Hematopoietic multipotent progenitor cell (in vitro differentiated cells): ENCODE results near the gene ELK4. TPM values are rescaled to one million over a fixed set of nuclear protein-coding genes. Genes with fewer than 3 reads are reported as not detected.

ENCODE experiments used
- DNase-seq, 3 donors: peaks; one replicate each; pipeline ENCODE4 v3.0.0-alpha.2; 2011 to 2015; ENCODE audit warnings: low read depth in 2 of 3, low spot score in 2 of 3
- total RNA-seq: library from RNA; depleted of rRNA; stranded (reverse); fragments of >200 nt; gene quantifications from one replicate; pipeline ENCODE4 v1.2.3, GENCODE V29; 2012

ELK4 gene
- total RNA-seq, 1 donor: 11.6 TPM

DNA sequence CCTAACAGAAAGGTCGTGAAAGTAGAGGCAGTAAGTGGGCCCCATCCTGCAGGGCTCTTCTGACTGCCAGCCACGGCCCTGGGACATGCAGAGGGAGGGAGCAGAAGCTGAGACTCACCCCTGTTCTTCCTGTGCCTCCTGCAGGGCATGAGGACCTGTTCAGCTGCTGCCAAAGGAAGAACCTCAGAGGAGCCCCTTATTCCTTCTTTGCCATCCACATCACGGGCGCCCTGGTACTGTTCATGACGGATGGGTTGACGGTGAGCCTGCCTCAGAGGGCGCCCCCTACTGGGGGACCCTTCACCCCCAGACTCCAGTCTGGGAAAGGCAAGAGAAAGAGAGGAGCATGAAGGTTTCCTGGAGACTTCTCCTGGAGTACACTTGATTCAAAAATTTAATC, 47.1 kb downstream of the ELK4 start:
- no peak for DNase-seq

DNA sequence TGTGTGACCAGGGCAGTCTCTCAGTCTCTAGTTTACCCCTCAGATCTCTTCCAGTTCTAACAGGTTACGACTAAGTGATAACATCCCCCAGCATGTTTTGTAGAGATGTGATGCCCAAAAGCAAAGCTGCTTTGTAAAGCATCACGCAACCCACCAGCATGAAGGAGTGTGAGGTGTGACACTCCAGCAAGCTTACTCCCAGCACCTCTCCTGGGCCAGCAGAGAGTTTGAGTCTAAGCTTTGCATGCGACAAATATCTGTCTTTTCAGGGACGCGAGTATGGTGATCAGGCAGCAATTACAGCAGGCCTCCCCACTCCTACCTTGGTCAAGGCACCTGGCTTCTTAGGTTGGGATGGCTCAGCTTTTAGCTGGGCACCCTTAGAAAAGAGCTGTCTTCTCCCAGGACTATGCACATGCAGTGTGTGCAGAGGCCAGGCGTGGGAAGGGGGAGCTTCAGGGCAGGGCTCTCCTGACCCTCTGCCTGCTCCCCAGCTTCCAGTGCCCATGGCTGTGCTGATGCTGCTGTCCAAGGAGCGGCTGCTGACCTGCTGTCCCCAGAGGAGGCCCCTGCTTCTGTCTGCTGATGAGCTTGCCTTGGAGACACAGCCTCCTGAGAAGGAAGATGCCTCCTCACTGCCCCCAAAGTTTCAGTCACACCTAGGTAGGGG, 48.2 kb downstream of the ELK4 start:
- DNase-seq: no peak

DNA sequence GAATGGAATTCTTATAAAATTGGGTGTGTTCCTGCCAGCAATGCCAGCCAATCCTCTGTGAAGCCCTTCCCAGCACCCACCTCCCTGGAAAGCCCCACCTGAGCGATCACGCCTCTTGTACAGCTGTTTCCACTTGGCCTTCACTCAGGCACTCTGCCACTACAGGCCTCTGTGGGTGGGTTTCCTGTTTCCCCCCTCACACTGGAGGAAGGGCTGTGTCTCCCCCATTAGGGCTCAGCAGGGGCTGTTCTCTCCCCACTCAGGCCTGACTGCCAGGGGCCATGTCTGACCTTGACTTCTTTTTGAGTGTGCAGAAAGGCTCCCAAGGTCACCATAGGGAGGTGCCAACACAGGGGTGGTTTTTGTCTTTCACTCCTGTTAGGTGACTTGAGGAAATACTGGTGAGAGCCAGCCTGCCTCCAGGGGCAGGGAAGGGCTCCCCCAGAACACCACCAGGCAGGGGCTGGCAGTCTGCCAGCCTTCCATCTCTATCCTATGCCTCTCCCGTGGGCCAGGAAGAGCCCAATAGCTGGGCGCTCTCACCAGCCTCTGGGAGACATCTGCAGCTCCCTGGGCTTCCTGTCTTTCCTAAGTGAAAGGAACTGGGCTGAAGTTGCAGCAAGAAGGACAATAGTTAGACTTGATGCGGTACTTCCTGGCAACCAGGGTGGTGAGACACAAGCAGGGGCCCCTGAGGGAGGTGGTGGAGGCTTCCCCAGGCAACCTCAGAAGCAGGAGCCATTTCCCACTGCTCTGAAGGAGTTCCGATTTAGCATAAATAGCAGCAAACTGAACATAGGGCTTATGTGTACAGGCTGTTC, 49.1 kb downstream of the ELK4 start:
- DNase-seq: peak in 2 of 3 donors; percentile 79 to 83

DNA sequence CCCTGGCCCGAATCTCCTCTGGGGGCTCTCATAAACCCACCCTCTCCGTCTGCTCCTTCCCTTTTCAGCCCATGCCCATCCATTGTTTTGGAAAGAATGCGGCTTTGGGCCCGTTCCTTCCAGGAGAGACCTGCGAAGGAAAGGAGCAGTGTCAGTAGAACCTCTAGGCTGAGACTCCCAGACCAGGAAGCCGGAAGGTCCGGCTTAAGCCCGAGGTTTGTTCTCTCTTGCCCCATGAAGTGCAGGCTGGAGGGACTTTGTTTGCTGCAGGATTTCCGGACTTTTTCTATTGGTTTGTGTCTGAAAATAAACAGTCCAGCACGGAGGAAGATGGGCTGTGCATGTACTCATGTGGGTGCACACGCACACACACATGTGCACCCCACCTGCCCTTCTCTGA, 49.8 kb downstream of the ELK4 start:
- DNase-seq: no peak

DNA sequence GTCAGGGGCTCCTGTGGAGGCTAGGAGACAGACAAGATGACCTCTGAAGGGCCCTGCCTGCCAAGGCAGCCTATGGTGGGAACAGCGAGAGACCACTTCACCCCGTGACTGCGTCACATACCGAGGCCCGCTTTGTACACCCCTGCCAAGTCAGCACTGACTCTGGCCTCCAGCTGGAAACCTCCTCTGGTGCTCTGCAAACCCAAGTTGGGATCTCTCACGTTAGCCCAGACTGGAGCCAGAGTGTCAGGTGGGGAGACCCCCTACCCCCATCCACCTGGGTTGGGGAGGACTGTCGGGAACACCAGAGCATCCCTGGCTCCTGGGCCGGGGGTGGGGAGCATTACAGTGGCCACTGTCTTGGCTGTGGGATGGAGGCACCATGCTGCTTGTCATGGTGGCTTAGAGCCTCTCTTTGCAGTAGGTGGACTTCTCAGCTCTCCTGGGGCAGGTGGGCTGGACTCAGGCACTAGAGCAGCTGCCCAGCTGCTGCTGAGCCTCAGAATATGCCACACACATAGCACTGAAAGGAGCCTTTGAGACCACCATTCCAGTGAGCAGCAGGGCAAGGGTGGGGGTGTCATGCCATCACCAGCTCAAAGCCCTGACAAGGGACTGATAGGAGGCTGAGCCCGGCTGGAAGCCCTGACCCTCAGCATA, 50.4 kb downstream of the ELK4 start:
- DNase-seq: no peak

DNA sequence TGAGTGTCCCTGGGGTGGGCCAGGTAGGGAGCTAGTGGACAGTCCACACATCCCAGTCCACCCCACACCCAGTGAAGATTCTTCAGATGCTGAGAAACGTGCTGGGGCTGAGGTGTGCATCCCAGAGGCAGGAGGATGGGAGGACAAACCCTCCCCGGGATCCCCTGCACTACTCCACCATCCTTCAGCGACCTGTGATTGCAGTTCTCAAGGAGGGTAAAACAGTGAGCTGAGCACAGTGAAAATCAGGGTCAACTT, 51.0 kb downstream of the ELK4 start:
- DNase-seq: no peak

DNA sequence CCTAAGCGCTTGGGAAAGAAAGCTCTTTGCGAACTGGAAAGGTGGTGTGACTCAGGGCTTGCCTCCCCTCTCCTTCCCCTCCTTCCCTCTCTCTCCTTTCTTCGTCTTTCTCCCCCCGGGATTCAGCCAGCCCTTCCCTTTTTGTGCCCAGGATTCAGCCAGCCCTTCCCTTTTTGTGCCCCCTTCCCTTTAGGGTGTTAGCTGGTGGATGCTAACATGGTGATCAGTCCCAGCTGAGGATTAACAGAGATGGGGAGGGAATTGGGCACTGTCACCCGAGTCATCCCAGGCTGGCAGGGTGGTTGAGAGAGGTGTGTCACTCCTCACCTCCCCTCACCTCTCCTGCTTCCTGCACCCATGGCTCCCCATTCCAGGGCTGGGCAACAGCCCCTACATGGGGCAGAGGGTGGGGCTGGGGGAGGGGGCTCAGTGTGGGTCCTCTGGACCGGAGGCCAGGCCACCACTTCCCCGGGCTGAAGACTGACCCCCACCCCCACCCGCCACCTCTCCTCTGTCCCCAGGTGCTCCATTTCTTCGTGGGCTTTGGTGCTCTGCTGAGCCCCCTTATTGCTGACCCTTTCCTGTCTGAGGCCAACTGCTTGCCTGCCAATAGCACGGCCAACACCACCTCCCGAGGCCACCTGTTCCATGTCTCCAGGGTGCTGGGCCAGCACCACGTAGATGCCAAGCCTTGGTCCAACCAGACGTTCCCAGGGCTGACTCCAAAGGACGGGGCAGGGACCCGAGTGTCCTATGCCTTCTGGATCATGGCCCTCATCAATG, 51.5 kb downstream of the ELK4 start:
- DNase-seq: no peak

DNA sequence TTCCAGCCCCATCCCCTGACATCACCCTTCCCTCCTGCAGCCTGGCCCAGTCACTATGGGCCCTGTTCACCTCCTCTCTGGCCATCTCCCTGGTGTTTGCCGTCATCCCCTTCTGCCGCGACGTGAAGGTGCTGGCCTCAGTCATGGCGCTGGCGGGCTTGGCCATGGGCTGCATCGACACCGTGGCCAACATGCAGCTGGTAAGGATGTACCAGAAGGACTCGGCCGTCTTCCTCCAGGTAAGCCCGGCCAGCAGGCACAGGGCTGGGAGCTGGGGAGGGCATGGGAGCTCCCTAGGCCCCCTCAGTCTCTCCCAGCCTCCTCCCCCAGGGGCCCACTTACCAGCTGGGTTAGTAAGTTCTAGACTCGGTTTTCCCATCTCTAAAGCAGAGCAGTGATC, 52.1 kb downstream of the ELK4 start:
- DNase-seq: no peak

DNA sequence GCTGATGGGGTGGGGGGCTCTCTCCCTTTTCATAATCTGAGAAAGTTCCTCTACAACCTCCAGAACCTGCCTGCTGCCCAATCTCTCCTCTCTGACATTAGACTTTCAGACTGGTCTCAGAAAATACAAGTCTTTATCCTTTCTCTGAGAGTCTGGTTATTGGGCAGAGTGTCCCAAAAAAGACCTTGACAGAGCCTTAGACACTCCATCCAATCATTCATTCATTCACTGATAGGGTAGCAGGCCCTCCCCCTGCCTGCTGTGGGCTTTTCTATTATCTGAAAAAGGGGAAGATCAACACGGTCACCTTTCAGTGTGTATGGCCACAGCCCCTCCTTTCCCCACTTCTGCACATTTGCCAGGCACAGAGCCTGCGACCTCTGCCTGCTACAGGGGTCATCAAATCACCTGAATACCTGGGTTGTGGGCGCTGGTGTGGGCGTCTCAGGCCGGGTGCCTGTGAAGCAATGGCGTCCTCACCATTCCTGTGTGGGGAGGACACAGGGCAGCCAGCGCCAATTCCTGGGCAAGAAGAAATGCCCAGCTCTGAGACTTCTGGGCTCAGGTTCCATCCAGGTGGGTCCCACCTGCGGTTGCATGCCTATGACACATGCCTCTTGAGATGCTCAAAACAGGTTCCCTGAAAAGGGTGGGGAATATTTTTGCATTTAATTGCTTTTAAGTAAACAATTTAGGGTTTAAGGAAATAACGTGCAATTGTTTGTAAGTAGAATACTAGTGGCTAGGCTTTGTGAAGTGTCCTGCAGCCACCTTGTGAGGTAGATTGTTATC, 52.8 kb downstream of the ELK4 start:
- no peak for DNase-seq

DNA sequence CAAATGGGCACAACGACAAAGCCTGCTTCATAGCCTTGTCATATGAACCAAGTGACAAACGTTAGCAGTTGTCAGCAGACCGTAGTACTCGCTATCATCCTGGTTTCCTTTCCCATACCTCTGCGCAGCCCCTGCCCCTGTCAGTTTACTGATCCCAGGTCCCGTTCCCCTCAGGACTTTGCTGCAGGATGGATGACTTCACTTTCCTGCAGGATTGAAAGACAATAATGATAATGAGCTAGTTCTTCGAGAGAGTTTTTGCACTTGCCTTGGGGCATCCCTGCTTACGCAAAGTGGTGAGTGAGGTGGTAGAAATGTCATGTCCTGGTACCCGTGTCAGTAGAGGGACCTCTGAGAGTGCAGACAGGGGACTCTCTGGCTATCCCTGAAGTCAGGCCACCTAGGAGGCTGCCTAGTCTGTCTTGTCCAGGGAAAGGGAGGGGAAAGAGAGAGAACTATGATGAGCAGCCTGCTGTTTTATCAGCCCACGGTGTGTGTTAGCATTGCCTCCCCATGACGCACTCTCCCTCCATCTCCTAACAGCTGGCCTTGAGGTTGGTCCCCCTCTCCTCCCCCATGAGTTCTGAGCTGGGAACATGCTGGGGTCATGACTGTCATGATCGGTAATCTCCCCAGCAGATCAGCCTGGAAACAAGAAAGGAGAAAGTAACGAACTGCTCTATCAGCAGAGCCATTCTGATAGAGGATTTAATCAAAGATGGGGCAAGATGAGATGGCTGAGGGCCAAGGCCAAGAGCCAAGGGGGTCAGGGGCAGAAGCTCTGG, 53.7 kb downstream of the ELK4 start:
- DNase-seq: no peak

DNA sequence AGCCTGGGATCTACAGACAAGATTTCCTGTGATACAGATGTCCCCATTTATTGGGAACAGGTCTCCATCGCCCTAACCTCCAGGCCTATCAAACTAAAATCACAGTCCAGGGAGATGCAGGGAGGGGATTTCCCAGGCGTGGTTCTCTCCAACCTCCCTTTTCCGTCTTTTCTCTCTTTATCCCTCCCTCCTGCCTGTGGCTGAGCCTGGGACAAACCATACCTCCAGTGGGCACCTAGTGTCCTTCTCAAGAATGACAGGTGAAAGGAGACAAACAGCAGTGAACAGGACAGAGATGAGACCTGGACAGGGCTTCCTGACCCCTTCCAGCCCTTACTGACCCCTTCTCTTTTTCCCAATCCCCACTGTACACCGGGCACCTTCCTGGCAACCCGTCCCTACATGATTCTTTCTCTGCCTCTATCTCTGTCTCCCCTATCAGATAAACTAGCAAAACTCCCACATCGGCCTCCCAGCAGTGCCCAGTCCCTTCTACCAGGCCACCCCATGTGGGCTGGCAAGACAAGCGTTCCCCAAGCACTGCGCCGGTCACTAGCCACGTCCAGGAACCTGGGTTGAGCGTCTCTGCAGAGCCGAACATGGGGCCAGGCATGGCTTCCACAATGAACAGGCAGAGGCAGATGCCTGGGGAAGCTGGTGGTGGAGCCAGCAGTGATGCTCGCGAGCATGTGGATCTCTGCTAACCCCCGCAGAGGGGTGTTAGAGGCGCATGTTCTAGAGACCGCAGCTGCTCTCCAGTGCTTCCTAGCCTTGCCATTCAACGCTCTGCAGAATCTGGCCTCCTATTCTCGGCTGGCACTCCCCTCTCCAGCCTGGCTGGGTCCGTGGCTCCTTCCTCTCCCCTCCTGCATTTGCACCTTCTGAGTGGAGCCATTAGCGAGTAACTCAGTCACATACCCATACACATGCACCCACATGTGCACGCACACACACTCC, 54.7 kb downstream of the ELK4 start:
- DNase-seq: no peak

DNA sequence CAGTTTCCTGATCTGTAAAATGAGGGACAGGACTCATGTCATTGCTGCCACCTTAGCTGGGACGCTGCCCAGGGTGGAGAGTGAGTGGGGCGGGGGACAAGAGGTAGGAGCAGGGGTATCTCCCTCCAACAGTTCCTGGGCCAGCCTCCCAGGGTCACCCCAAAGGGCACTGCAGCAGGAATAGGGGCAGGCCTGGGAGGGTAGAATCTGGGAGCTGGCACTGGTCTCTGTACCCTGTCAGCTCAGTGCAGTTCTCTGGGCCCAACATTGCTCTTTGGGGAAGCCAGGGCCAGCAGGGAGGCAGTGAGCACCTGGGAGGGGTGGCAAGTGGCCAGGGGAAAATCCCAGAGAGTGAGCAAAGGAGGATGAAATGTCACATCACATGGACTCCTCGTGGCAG, 55.8 kb downstream of the ELK4 start:
- DNase-seq: no peak

DNA sequence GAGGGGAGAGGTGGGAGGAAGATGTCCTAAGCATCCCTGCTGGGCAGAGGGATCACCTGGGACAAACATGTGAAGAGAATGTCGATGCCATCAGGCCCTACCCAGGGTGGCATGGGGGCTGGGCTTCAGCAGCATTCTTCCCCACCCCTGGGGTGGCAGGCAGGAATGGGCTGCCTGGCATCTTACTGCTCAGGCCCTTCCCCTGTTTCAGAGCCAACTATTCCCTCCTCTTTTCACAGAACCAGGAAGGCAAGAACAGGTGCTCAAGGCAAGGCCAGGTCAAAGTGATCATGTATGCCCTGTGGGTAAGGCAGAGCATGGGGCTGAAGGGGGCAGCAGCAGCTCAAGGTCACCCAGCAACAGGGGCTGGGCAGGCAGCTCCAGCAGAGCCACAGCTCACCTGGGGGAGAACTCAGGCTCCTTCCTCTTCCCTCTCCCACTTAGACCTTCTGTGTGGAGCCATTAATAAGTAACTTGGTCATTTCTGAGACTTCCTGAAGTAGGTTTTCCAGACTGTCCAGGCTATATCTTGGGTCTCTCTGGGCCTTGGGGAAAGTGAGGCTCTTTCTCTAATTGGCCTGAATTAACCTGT, 56.4 kb downstream of the ELK4 start:
- no peak for DNase-seq

DNA sequence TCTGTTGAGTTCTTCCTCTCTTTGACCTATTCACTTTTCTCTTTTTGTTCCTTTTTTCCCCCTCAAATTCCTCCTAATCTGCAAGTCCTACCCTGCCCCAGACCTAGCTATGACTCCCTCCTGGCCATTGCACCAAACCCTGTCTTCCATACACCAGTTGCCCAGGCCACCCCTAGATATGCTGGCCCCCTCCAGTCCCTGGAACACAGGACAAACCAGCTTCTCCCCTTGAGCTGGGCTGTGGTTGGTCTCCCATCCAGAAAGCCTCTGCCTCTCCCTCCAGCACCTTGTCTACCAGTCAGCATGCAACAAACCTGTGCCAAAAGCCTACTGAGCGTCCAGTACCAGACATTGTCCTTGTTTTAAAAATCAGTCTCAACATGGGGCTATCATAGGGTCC, 59.4 kb downstream of the ELK4 start:
- DNase-seq: no peak

DNA sequence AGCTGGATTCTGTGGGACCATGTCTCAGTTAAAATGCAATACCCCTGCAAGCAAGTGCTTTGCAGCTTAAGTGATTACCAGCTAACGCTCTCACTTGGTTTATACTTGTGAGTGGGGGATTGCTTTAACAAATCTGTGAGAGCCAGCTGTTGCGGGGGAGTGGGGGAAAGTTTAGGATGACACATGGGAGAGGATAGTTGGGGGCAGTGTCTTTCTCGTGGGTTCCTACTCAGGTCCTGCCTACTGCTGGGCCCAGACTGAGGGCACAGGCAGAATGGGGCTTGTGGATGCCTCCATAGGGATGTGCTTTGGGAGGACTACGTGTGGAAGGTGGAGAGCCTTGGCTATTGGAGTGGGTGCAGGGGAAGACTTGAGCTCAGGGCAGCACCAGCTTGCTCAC, 60.1 kb downstream of the ELK4 start:
- DNase-seq: no peak

DNA sequence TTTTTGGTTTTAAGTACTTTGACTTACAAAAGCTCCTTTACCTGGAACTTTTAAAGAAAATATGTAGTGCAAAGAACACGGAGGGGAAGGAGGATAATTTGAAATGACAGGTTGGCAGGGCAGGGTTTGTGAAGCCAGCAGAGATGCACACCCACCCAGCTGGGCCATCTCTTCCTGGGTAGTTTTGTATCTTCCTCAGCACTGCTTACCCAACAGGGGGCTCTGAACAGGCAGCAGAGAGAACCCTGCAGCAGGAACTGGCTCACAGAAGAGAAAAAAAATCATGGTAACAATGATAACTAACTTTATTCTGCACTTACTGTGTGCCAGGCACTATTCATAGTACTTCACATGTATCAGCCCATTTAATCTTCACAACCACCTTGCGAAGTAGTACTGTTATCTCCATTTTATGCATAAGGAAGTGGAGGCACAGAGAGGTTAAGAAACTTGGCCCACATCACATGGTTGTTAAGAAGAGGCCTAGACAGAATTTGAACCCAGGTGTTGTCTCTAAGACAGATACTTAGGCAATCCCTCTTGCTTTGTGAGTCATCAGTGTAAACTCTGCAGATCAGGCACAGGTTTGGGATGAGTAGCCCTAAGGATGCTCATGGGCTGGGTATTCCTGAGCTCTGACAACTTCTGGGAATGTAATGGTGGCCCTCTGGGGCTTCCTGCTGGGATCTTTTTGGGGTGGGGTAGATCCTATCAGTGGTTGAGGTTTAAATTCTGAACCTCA, 60.8 kb downstream of the ELK4 start:
- peak in 1 of 3 donors; percentile 22 for DNase-seq

DNA sequence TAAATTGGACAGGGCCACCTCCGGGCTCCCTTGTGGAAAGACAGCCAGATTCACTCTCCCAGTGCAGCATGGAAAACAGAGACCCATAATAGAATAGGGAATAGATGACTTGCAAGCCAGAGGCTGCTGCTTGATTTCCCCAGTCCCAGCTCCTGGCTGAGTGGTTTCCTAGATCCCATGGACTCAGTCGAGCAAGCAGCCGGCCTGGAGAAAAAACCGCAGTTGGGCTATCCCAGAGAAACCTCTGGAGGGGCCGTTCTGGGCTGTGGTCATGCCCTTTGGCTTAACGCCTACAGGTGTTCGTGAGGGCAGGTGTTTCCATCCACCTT, 61.7 kb downstream of the ELK4 start:
- DNase-seq: no peak
